ENCODE data around the gene NUDT1. TPM values are rescaled to one million over a fixed set of nuclear protein-coding genes. Genes with fewer than 3 reads are reported as not detected.

Gene NUDT1
- total and polyA plus RNA-seq, 9 donors, result 17.3 to 29.8 (median 23.4) TPM

DNA sequence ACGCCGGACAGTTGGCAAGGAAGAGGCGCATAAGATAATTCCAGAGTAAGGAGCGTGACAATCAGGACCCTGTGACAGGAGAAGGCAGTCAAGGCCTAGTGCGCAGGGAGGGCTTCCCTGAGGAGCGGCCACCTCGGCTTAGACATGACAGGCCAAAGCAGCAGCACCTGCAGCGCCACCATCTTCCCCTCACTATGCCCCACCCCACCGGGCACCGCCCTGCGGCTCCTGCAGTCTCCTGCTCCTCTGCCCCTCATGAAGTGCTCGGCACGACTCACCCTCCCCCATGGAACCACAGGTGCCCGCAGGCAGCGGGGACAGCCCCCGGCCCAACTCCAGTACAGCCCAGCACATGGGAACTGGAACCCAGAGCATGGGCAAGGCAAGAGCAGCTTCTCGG is 21.1 kb upstream of the NUDT1 start:
- no peak for DNase-seq
- peaks cover 86% of the 10 kb centered on the region for H3K36me3 ChIP-seq (ENCODE audit: control insufficient read depth, insufficient read depth, low read length)
- no peak overlapping the region for H3K4me3 ChIP-seq (ENCODE audit: low read length)
- H3K9me3 ChIP-seq (replicated peaks; ENCODE audit: control insufficient read depth, low read depth, low read length), result no peaks in the 10 kb centered on the region
- H3K27ac ChIP-seq (ENCODE audit: low read length), result no peak overlapping the region
- peaks cover 6% of the 10 kb centered on the region for H3K4me1 ChIP-seq (ENCODE audit: control insufficient read depth, insufficient read depth, low read length)
- no peaks in the 10 kb centered on the region for H3K27me3 ChIP-seq (ENCODE audit: control insufficient read depth, insufficient read depth, low read length)
- 87% methylated on average over 17 of the region's 17 CpGs for WGBS (ENCODE audit: insufficient coverage)

DNA sequence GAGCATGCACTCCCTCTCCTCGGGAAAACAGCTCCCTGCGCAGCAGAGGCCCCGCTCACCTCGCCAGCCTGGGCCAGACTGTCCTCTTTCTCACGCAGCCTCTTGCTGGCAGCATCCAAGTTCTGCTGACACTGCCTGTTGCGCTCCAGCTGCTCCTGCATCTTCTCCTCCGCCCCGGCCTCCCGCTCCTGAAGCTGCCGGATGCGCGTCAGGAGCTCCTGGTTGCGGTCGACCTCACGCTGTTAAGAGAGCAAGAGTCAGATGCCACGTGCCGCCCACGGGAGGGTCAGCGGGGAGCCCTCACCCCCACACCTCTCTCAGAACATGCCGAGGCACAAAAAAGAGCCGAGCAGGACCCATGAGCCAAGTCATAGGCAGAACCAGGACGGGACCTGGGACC is 19.5 kb upstream of the NUDT1 start:
- H3K4me3 ChIP-seq (ENCODE audit: low read length), result no peak overlapping the region
- H3K27ac ChIP-seq (ENCODE audit: low read length), result no peak overlapping the region
- H3K27me3 ChIP-seq (ENCODE audit: control insufficient read depth, insufficient read depth, low read length), result no peaks in the 10 kb centered on the region
- DNase-seq, result no peak
- 89% methylated on average over 17 of the region's 22 CpGs for WGBS (ENCODE audit: insufficient coverage)
- H3K36me3 ChIP-seq (ENCODE audit: control insufficient read depth, insufficient read depth, low read length), result peaks cover 85% of the 10 kb centered on the region
- H3K4me1 ChIP-seq (ENCODE audit: control insufficient read depth, insufficient read depth, low read length), result peaks cover 6% of the 10 kb centered on the region
- H3K9me3 ChIP-seq (replicated peaks; ENCODE audit: control insufficient read depth, low read depth, low read length), result peaks cover 2% of the 10 kb centered on the region

- Histone ChIP-seq H3K27me3 (ENCODE audit: control insufficient read depth, insufficient read depth, low read length) (no peaks in the 10 kb centered on the region), H3K27ac (ENCODE audit: low read length) (no peak overlapping the region), H3K9me3 (replicated peaks; ENCODE audit: control insufficient read depth, low read depth, low read length) (peaks cover 2% of the 10 kb centered on the region), H3K36me3 (ENCODE audit: control insufficient read depth, insufficient read depth, low read length) (peaks cover 85% of the 10 kb centered on the region), H3K4me3 (ENCODE audit: low read length) (no peak overlapping the region), H3K4me1 (ENCODE audit: control insufficient read depth, insufficient read depth, low read length) (peaks cover 6% of the 10 kb centered on the region)
- no peak for DNase-seq
- 94% methylated on average over 16 of the region's 17 CpGs for WGBS (ENCODE audit: insufficient coverage)
These were observed 18.7 kb upstream of the NUDT1 start for GRCh38 chr7:2223321-2223720.

GRCh38 chr7:2224491-2224928 is 17.5 kb upstream of the NUDT1 start:
- no peak overlapping the region for H3K27ac ChIP-seq (ENCODE audit: low read length)
- H3K4me1 ChIP-seq (ENCODE audit: control insufficient read depth, insufficient read depth, low read length), result peaks cover 6% of the 10 kb centered on the region
- H3K27me3 ChIP-seq (ENCODE audit: control insufficient read depth, insufficient read depth, low read length), result no peaks in the 10 kb centered on the region
- peaks cover 84% of the 10 kb centered on the region for H3K36me3 ChIP-seq (ENCODE audit: control insufficient read depth, insufficient read depth, low read length)
- DNase-seq, result no peak
- H3K9me3 ChIP-seq (replicated peaks; ENCODE audit: control insufficient read depth, low read depth, low read length), result peaks cover 2% of the 10 kb centered on the region
- no peak overlapping the region for H3K4me3 ChIP-seq (ENCODE audit: low read length)
- WGBS (ENCODE audit: insufficient coverage), result 80% methylated on average over 13 of the region's 13 CpGs

- Histone ChIP-seq H3K27me3 (ENCODE audit: control insufficient read depth, insufficient read depth, low read length) (no peaks in the 10 kb centered on the region), H3K27ac (ENCODE audit: low read length) (no peak overlapping the region), H3K9me3 (replicated peaks; ENCODE audit: control insufficient read depth, low read depth, low read length) (peaks cover 2% of the 10 kb centered on the region), H3K36me3 (ENCODE audit: control insufficient read depth, insufficient read depth, low read length) (peaks cover 88% of the 10 kb centered on the region), H3K4me1 (ENCODE audit: control insufficient read depth, insufficient read depth, low read length) (peaks cover 6% of the 10 kb centered on the region), H3K4me3 (ENCODE audit: low read length) (no peak overlapping the region)
- DNase-seq, result no peak
- WGBS (ENCODE audit: insufficient coverage), result 74% methylated on average over 4 of the region's 4 CpGs
These were observed 17.1 kb upstream of the NUDT1 start for GRCh38 chr7:2224934-2225333.

DNA sequence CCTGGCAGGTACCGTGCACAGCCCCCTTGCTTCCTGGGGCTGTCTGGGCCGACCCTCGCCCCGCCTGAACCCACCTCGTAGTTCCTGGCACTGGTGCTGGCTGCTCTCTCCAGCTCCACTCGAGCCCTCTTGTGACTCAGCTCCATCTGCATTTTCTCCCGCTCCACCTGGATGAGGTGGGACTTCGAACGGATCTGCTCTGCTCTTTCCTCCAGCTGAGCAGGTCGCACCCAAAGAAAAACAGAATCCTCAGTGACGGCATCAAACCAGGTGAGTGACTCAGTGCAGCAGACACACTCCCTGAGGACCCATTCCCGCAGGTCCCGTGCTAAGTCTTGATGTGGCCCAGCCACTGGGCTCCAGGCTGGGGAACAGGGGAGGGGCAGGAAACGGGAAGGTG is 16.7 kb upstream of the NUDT1 start:
- Histone ChIP-seq H3K27ac (ENCODE audit: low read length) (no peak overlapping the region), H3K27me3 (ENCODE audit: control insufficient read depth, insufficient read depth, low read length) (no peaks in the 10 kb centered on the region), H3K4me3 (ENCODE audit: low read length) (no peak overlapping the region), H3K9me3 (replicated peaks; ENCODE audit: control insufficient read depth, low read depth, low read length) (peaks cover 2% of the 10 kb centered on the region), H3K4me1 (ENCODE audit: control insufficient read depth, insufficient read depth, low read length) (peaks cover 6% of the 10 kb centered on the region), H3K36me3 (ENCODE audit: control insufficient read depth, insufficient read depth, low read length) (peaks cover 88% of the 10 kb centered on the region)
- no peak for DNase-seq
- WGBS (ENCODE audit: insufficient coverage), result 93% methylated on average over 14 of the region's 14 CpGs

- DNase-seq, result no peak
- no peak overlapping the region for H3K4me3 ChIP-seq (ENCODE audit: low read length)
- peaks cover 2% of the 10 kb centered on the region for H3K9me3 ChIP-seq (replicated peaks; ENCODE audit: control insufficient read depth, low read depth, low read length)
- H3K27me3 ChIP-seq (ENCODE audit: control insufficient read depth, insufficient read depth, low read length), result no peaks in the 10 kb centered on the region
- peaks cover 87% of the 10 kb centered on the region for H3K36me3 ChIP-seq (ENCODE audit: control insufficient read depth, insufficient read depth, low read length)
- no peak overlapping the region for H3K27ac ChIP-seq (ENCODE audit: low read length)
- 94% methylated on average over 12 of the region's 13 CpGs for WGBS (ENCODE audit: insufficient coverage)
- H3K4me1 ChIP-seq (ENCODE audit: control insufficient read depth, insufficient read depth, low read length), result peaks cover 6% of the 10 kb centered on the region
These were observed 16.2 kb upstream of the NUDT1 start for GRCh38 chr7:2225830-2226229.

- Histone ChIP-seq H3K4me1 (ENCODE audit: control insufficient read depth, insufficient read depth, low read length) (peaks cover 19% of the 10 kb centered on the region), H3K36me3 (ENCODE audit: control insufficient read depth, insufficient read depth, low read length) (peaks cover 73% of the 10 kb centered on the region), H3K4me3 (ENCODE audit: low read length) (no peak overlapping the region), H3K27ac (ENCODE audit: low read length) (no peak overlapping the region), H3K9me3 (replicated peaks; ENCODE audit: control insufficient read depth, low read depth, low read length) (peaks cover 2% of the 10 kb centered on the region), H3K27me3 (ENCODE audit: control insufficient read depth, insufficient read depth, low read length) (no peaks in the 10 kb centered on the region)
- WGBS (ENCODE audit: insufficient coverage), result 86% methylated on average over 15 of the region's 15 CpGs
- no peak for DNase-seq
These were observed 14.3 kb upstream of the NUDT1 start for GRCh38 chr7:2227699-2228098.

DNA sequence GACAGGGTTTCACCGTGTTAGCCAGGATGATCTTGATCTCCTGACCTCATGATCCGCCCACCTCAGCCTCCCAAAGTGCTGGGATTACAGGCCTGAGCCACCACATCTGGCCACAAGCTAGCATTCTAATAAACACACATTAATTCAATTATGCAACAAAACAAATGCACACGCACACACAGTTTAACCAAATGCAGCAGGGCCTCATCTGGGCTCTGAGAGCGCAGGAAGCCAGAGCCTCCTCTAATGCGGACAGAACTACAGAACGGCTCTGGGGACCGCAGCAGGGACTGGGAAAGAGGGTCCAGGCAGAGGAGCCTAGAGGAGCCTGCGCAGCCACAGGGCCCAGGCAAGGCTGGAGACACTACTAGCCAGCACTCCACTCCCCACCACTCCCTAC is 13.1 kb upstream of the NUDT1 start:
- H3K27me3 ChIP-seq (ENCODE audit: control insufficient read depth, insufficient read depth, low read length), result no peaks in the 10 kb centered on the region
- H3K27ac ChIP-seq (ENCODE audit: low read length), result no peak overlapping the region
- no peak overlapping the region for H3K4me3 ChIP-seq (ENCODE audit: low read length)
- peaks cover 2% of the 10 kb centered on the region for H3K9me3 ChIP-seq (replicated peaks; ENCODE audit: control insufficient read depth, low read depth, low read length)
- no peak for DNase-seq
- WGBS (ENCODE audit: insufficient coverage), result 90% methylated on average over 5 of the region's 8 CpGs
- H3K36me3 ChIP-seq (ENCODE audit: control insufficient read depth, insufficient read depth, low read length), result peaks cover 61% of the 10 kb centered on the region
- H3K4me1 ChIP-seq (ENCODE audit: control insufficient read depth, insufficient read depth, low read length), result peaks cover 25% of the 10 kb centered on the region

- no peak for DNase-seq
- H3K36me3 ChIP-seq (ENCODE audit: control insufficient read depth, insufficient read depth, low read length), result peaks cover 59% of the 10 kb centered on the region
- H3K9me3 ChIP-seq (replicated peaks; ENCODE audit: control insufficient read depth, low read depth, low read length), result peaks cover 2% of the 10 kb centered on the region
These were observed 12.6 kb upstream of the NUDT1 start for GRCh38 chr7:2229467-2229866.

GRCh38 chr7:2230226-2230625 is 11.8 kb upstream of the NUDT1 start:
- no peak for DNase-seq
- H3K27me3 ChIP-seq (ENCODE audit: control insufficient read depth, insufficient read depth, low read length), result no peaks in the 10 kb centered on the region
- peaks cover 2% of the 10 kb centered on the region for H3K9me3 ChIP-seq (replicated peaks; ENCODE audit: control insufficient read depth, low read depth, low read length)
- peaks cover 19% of the 10 kb centered on the region for H3K4me1 ChIP-seq (ENCODE audit: control insufficient read depth, insufficient read depth, low read length)
- H3K27ac ChIP-seq (ENCODE audit: low read length), result no peak overlapping the region
- no peak overlapping the region for H3K4me3 ChIP-seq (ENCODE audit: low read length)
- H3K36me3 ChIP-seq (ENCODE audit: control insufficient read depth, insufficient read depth, low read length), result peaks cover 59% of the 10 kb centered on the region
- 90% methylated on average over 7 of the region's 8 CpGs for WGBS (ENCODE audit: insufficient coverage)

More at GRCh38 chr7:2229467-2229866, 12.6 kb upstream of the NUDT1 start:
- Histone ChIP-seq H3K4me3 (ENCODE audit: low read length) (no peak overlapping the region), H3K27me3 (ENCODE audit: control insufficient read depth, insufficient read depth, low read length) (no peaks in the 10 kb centered on the region), H3K4me1 (ENCODE audit: control insufficient read depth, insufficient read depth, low read length) (peaks cover 21% of the 10 kb centered on the region), H3K27ac (ENCODE audit: low read length) (no peak overlapping the region)
- 92% methylated on average over 7 of the region's 7 CpGs for WGBS (ENCODE audit: insufficient coverage)
